ENCODE measurements around the gene DDX53. TPM values are rescaled to one million over a fixed set of nuclear protein-coding genes. Genes with fewer than 3 reads are reported as not detected.

DDX53 gene
- total RNA-seq, result not detected in 2 replicates

DNA sequence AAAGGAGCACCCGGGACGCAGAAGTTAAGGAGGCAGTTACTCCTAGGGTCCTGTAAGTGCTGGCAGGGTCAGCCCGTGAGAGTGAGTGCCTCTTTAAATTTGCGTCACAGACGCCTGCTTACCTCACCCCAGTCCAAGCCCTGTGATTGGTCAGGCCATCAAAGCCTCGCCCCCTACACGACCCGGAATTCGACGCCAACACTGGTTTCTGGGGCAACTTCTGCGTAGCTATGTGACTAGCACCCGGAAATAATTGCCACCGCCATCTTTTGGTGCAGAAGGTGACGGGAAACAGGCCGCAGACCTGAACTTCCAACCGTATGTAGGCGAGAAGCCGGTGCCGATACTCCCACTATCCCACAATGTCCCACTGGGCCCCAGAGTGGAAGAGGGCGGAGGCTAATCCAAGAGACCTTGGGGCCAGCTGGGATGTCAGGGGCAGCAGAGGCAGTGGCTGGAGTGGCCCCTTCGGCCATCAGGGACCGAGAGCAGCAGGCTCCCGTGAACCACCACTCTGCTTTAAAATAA, at the start of gene DDX53:
DDX53 (plus strand) TSS at position 265 of the 528 bp plus-strand sequence; CDS start at position 363, 98 bp downstream.
- intact Hi-C loops (cut with micrococcal nuclease), result no loop called here

DNA sequence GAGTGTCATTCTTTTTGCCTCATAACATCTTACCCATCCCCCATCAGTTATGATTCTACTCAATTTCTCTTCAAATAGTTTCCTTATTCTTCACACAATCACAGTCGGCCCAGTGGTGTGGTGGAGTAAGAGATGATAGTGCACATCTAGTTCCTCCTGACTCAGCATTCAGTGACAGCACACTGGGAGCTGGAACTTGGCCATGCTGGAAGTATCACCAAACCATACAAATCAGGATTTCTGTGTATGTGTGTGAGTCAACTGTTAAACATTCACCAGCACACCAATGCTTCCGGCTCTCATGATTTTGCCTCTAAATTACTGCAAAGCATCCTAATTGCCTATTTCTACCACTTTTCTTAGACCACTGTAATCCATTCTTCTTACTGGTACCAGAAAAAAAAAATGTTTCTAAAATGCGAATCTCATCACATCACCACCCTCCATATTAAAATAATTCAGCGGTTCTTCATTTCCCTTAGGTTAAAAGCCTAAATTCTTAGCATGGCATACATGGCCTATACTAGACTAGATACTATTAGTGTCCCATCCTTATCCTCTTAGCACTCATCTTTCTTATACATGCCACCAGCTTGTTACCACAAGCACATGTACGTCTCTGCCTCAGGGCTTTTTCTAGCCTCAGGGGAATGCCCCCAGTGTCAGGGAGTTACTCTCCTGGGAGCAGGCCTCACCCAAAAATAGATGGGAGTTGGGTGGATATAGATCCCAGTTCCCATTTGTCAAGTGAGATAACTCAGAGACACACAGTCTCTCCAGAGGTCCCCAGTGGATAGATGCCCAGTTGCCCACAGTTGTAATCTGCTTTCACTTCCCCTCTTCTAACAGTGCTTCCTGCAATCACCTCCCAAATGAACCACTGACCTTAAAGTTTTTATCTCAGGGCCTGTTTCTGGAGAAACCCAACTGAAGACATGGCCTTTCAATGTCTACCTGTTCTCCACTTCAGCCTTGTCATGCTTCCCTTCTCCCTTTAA, 49.2 kb upstream of the DDX53 start:
- intact Hi-C loops (cut with micrococcal nuclease), result no loop called here

DNA sequence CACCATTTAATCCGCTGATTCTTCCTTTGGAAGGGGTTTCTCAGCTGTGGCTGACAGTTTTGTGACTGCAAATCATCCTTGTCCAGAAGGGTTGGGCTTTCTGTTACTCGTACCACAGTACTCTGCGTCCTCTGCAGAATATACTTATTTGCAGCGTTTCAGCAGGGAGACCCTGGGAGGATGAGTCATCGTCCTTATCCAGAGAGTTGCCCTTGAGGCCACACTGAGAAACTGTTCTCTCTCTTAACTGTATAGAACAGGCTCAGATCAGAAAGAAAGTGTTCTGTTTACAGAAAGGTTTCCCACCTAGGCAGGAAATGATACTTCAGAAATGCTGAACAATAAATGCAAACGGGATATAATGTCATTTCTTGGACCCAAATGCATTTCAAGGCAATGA, 47.8 kb upstream of the DDX53 start:
- intact Hi-C loops (cut with micrococcal nuclease), result no loop called here

DNA sequence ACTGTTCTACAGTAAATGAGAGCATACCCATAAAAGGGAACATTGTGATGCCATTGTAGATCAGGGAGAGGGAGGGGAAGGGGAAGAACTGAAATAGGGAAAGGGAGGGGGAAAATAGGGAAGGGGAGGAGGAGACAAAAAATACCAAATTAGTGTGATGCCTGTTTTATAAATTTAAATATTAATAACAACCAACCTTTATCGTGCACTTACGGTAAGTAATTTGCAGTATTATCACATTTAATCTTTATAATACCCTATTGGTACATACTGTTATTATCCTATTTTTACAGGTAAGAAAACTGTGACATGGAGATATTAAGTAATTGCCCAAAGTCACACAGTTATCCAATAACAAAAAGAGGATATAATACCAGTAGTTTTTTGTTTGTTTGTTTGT, 41.5 kb upstream of the DDX53 start:
- intact Hi-C loops (cut with micrococcal nuclease), result no loop called here

DNA sequence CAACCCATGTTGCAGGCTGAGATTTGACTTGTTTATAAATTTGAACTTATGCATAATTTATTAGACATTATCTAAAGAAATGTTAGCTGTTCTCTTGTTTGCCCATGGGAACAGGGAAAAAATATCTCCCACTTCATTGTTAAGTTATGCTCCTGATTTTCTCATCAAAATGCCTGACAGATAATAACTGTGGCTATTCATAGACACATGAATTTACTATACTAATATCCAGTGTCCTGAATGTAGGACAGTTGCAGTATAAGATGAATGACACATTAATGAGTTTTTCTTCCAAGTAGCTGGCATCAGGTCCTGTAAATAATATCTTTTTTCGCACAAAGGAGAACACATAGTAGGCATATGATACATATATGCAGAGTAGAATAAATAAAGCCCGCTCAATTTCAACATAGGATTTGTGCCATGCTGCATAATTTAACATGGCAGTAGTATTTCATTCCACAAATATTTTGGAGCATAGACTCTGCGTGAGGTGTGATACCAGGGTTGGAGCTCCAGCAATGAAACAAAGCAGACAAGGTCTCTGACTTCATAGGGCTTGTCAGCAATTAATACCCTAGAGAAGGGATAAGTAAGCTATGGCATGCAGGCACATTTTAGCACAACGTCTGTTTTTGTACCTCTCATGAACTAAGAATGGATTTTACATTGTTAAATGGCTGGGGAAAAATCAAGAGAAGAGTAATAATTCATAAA, 40.4 kb upstream of the DDX53 start:
- intact Hi-C loops (cut with micrococcal nuclease), result no loop called here

DNA sequence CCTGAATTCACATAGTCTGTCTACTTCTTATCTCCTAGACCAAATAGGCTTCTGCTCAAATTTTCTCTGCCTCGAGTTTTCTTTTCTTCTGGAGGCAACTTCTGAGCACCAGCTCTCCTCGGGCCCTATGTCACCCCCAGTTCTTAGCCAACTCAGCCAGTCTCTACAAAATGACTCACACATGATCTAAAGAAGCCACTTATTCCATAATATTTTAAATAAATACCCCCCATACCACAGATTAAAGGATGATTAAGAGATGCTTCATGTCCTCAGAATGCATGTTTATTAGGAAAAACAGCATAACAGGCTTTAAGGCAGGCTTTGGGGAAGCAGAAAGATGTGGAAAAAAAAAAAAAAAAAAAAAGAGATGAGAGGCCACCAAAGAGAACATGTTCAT, 36.6 kb upstream of the DDX53 start:
- intact Hi-C loops (cut with micrococcal nuclease), result no loop called here

DNA sequence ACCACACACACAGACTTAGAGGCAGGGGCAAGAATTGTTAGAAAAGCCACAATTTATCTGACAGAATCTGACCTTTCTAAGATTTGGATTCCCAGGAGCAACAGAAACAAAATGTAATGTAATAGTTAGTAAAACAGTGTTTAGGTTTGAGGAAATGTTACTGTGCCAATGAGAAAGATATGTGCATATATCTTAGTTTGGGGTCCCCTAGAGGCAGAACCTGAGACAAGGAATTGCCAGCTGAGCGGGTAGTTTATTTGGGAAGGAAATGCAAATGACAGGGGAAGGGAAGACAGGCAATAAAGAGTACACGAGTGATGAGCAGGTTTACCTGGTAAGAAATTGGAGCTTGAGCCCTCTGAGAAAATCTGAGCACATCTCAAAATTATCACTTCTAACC, 31.3 kb upstream of the DDX53 start:
- intact Hi-C loops (cut with micrococcal nuclease), result no loop called here

DNA sequence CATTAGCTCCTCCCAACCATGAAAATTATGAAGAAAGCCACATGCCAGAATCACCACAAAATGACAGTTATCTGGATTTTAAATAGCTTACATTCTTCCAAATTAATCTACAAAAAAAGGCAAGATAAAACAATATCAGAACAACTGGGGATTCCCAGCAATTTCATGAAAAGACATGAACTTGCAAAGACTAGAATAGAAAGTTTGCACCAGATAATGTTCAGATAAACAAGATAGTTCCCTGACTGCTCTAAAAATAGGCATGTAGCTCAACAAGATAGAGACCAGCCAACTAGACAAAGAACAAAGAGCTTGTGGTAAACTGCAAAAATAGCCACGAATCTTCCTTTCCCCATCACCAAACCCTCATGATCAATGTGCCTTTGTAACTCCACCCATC, 30.3 kb upstream of the DDX53 start:
- intact Hi-C loops (cut with micrococcal nuclease), result no loop called here

DNA sequence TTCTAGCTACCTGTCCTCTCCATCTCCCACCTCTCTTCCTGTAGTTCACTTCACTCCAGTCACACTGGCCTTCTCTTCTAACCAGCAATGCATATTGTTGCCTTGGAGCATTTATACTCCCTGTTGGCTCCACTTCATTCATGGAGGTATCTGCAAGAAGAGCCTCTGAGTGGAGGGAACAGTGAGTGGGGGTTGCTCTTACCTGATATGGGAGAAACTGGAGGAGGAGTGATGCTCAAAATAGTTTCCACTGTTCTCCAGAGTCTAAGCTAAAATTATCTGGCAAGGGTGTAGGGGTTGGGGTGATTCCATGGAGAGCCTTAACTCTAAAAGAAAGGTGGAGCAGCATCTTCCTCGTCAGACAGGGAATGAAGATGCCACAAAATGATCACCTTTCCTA, 28.9 kb upstream of the DDX53 start:
- intact Hi-C loops (cut with micrococcal nuclease), result no loop called here

DNA sequence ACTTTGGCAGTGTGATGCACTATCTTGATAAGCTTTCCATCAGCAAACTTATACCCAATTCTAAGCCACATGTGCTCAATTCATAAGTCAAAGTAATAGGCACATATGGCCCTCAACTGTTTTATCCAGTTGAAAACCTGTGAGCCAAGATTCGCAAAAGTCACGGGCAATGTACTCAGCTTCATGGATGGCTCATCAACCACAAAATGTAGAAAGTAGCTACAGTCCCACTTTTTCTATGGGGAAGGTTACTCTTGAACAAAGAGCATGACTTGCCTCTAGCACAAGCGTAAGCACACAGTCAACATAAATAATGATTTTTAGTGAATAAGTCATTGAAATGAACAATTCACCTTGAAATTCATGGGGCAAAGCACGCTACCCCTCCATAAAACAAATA, 25.1 kb upstream of the DDX53 start:
- intact Hi-C loops (cut with micrococcal nuclease), result no loop called here

DNA sequence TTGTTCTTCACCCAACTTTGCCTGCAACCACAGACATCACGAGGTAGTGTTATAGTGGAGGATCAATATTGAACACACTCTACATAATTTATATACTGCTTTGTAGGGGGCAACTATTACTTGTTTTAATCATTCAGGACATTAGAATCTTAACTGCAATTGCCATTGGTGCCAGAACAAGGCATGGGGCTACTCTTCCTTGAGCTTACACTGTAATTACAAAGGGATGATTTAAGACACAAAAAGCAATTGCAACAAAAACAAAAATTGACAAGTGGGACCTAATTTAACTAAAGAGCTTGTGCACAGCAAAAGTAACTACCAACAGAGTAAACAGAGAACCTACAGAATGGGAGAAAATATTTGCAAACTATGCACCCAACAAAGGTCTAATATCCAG, 24.0 kb upstream of the DDX53 start:
- intact Hi-C loops (cut with micrococcal nuclease), result no loop called here

DNA sequence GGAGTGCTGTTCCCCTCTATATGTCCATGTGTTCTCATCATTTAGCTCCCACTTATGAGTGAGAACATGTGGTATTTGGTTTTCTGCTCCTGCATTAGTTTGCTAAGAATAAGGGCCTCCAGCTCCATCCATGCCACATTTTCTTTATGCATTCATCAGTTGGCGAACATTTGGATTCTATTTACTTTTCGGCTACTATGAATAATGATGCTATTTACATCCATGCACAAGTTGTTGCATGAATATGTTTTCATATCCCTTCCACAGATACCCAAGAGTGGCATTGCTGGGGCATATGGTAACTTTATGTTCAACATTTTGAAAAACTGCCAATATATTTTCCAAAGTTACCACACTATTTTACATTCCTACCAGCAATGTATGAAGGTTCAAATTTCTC, 13.8 kb upstream of the DDX53 start:
- intact Hi-C loops (cut with micrococcal nuclease), result no loop called here

DNA sequence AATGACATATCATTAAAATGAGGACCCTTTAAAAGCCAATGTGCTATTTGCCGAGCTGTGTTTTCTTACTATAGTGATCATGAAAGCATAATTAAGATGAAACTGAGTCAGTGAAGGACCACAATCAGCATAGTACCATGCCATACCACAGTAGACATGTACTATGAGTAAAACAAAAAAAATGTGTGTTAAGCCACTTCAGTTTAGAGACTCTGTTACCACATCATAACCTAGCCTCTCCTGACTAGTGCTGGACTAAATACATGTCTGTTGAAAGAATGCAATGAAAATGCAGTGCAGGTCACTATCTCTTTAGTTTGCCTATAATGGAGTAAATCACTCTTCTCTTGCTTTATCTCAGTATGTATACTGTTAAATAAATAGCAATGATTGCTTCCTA, 12.3 kb upstream of the DDX53 start:
- intact Hi-C loops (cut with micrococcal nuclease), result no loop called here

DNA sequence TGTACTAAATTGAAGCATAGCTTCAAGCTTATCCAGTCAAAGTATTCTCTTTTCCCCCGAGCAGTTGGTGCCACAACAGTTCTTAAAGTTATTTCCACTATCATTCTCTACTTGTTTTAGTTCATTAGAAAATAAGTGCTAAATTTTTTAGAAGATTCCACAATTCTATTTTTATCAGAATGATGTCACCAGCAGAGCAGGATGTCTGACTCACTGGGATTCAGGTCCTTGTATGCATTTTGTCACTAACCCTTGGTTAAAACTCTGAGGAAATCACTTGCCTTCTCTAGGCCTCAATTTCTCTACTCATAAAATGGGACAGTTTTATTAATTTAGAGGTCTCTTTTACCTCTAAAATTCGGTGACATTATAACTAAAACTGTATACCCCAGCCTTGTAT, 3.4 kb downstream of the DDX53 start:
- intact Hi-C loops (cut with micrococcal nuclease), result no loop called here

DNA sequence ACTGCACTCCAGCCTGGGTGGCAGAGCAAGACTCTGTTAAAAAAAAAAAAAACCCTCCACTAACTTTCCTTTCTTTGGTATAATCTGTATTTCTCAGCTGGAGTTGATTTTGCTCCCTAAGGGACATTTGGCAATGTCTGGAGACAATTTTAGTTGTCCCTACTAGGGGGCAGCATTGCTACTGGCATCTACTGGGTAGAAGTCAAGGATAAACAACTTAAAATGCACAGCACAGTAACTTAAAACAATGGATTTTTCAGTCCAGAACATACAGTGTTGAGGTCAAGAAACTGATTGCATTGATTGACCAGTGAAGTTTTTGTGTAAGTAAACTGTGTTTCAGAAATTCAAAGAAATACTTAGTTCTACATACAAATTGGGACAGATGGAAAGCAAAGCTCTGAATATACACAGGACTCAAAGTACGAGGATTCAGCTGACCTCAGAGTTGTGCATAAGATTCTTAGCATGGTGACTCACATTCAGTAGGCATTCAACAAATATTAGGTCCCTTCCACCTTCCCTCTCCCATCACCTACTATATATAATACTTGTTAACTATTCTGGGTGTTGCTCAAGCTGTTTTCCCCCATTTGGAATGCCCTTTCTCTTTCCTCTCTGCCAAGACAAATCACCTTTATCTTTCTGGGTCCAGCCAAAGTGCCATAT, 8.8 kb downstream of the DDX53 start:
- intact Hi-C loops (cut with micrococcal nuclease), result no loop called here

DNA sequence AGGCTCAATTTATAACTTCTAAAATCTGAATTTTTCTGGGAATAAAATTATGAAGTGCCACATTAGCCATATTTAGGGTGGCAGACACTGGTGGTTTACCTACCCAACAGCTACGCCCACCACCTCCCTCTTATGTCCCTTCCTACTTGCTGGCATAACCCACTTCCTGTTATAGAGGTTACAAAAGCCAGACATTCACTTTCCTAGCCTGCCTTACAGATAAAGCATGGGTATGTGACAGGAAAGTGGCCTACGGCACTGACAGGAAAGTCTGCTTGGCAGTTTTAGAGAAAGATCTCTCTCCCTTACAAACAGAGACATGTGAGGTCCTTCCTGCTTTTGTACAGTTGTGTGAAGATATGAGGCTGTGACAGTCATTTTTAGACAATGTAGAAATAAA, 12.4 kb downstream of the DDX53 start:
- intact Hi-C loops (cut with micrococcal nuclease), result no loop called here

DNA sequence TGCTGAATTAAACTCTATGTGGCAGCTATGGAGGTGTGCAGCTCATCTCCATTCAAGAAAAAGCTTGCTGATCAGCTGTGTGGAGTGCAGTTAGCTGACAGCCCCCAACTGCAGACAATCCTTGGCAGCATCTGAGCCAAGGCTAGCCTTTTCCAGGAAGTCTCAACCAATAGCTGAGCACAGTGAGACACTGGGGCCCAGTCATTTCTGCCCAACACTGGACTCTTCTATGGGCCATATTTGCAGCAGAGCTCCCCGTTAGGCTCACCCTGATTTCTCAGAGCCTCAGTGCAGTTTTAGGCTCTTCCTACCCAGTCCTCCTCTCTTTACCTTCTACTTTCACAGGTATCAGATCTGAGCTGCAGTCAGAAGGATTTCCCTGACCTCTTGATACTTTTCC, 12.9 kb downstream of the DDX53 start:
- intact Hi-C loops (cut with micrococcal nuclease), result no loop called here

DNA sequence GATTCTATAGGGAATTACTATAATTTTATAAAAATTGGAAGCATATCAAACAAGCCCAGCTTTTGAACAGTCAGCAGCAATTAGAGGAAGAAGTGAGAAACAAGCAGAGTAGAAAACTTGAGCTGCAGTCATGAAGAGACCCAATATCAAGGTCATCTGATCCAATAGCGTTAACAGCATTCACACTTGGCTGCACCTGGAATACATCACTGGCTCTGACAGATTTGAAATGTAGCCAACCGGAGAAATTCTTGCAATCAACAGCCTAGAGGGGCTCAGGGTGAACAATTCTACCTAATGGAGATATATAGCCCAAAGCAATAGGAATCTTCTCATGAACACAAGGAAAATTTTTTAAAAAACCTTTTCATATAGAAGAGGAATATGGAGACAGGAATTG, 13.6 kb downstream of the DDX53 start:
- intact Hi-C loops (cut with micrococcal nuclease), result no loop called here

DNA sequence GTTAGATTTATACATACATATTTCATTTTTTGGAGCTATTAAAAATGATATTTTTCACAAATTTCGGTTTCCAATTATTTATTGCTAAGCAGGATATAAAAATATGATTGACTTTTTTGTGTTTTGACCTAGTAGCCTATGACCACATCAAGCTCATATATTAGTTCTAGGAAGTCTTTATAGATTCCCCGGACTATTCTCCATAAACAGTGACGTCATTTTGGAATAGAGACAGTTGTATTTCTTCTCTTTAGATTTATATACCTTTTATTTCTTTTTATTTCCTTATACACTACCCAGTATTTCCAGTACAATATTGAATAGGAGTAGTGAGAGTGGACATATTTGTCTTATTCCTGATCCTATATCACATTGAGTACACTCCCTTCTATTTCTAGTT, 31.8 kb downstream of the DDX53 start:
- intact Hi-C loops (cut with micrococcal nuclease), result no loop called here

DNA sequence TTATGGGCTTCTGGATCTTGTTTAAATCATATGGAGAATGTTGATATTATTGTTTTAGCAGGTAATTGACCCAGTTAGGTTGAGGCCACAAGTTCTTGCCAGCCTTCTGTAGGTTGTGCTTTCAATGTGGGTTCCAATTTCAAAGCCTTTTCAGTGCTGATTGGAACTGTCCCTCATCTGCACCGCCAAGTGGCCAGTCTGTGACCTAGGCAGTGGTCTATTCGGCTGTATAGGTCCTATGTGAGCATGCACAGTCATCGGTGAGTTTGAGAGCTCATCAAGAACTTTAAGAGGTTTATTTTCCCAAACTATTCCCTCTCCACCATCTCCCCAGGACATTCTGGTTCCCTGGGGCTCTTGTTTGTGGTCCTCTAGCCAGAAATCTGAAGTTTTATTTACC, 35.7 kb downstream of the DDX53 start:
- intact Hi-C loops (cut with micrococcal nuclease), result no loop called here

DNA sequence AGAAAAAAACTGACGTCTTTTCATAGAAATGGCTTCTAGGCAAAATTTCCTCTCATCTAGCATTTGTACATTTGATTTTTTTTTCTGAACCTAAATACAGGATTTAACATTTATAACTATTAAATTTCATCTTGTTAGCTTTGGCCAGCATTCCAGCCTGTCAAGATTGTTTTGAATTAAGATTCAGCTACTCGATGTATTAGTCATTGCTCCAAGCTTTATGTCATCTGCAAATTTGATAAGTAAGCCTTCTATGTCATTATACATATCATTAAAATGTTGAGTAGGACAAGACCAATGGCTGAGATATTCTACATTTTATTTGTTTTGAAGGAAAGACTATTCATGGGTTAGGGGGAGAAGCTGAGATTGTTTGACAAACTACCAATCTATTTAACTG, 46.7 kb downstream of the DDX53 start:
- intact Hi-C loops (cut with micrococcal nuclease), result no loop called here
